Fibroblast of villous mesenchyme (primary cell): ENCODE data around the gene FAM110D. TPM values are rescaled to one million over a fixed set of nuclear protein-coding genes. Genes with fewer than 3 reads are reported as not detected.

Source experiments
- DNase-seq: peaks from one replicate; pipeline ENCODE4 v3.0.0-alpha.2; 2010; ENCODE audit warnings: low read depth
- H3K4me3 ChIP-seq: 2 replicates; pipeline ENCODE4 v1.5.1; 2011; ENCODE audit warnings: low read depth, mild to moderate bottlenecking, low read length
- CTCF ChIP-seq: IDR thresholded peaks from 2 replicates; pipeline ENCODE4 v1.5.1; 2012; ENCODE audit warnings: low read depth, mild to moderate bottlenecking, low read length; ENCODE audit not compliant: insufficient read depth
- total RNA-seq: library from RNA; depleted of rRNA; stranded (reverse); fragments of >200 nt; gene quantifications from 2 replicates; pipeline ENCODE4 v1.2.3, GENCODE V29; 2012

The FAM110D gene
- total RNA-seq, 1 donor: under 0.01 TPM

DNA sequence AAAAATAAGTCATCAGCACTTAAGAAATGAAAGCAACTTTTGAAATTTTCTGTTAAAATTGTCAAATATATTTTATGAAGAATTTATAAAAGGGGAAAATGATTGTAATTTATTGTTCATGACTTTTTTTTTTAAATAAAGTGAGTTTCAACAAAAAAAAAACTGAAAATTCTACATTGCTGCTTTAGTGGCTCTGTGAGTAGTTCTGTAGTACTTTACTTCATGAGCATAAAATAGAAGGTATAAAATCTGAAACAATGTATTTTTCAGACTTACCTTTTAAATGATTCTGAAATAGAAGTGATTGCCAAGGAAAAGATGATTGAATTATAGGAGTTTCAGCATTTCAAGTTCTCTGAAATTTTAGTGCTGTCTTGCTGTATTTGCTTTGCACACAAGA is 33.5 kb upstream of the FAM110D start:
- H3K4me3 ChIP-seq: no peak overlapping the region
- TF ChIP-seq CTCF: no peak
- DNase-seq: no peak

DNA sequence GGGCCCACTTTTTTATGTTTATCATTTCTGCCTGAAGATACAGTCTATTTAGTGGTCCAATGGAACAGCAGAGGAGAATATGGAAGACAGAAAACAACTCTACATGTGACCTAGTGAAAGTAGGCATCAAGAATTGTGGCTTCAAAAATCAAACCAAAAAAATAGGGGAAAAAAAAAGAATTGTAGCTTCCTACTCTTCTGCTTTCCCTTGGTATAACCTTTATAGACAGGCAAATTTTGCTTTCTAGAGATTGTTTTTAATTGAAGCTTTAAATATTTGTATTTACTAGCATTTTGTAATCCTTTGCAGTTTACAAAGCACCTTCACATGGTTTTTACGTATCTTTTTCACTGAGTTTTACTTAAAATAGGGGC is 32.9 kb upstream of the FAM110D start:
- TF ChIP-seq CTCF: no peak
- no peak overlapping the region for H3K4me3 ChIP-seq
- DNase-seq: no peak

- H3K4me3 ChIP-seq: no peak overlapping the region
- peak; percentile 51 for DNase-seq
- no peak for TF ChIP-seq CTCF
Observed at GRCh38 chr1:26126321-26127084, 32.4 kb upstream of the FAM110D start.

DNA sequence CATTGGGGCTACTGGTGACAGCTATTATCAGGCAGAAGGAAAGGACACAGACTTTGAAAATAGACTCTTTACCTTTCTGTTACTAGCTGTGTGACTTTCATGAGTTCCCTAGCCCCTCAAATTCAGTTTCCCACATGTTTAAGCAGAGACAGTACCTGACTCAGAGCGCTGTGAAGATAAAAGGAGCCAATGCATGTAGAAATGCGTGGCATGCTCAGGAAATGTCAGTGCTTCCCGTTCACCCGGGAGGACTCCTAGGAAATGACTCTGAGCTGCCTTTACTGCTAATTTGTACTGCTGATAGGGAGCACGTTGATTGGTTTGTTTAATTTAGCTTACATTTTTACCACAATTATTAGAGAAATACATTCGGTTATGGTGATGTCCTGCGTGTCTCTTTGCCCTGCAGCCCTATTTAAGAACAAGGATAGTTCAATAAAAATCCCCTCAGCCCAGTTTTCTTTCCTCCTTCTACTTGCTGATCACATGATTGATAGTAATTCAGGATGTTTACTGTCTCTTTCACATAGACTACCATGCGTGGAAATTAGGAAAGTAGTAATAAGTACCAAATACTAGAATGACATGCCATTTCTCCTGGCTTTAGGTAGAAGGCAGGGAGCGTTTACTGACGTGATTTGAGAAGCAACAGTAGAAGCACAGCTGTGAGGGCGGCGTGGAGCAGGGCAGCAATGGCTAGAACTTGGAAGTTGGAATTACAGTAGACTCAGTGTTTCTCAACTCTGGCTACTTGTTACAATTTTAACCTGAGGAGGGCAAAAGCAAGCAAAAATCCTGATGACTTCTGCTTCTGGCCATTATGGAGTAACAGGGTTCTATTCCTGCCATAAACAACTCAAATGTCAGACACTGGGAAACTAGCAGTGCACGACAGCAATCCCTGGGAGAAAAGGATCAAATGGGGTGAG is 31.4 kb upstream of the FAM110D start:
- no peak for TF ChIP-seq CTCF
- no peak overlapping the region for H3K4me3 ChIP-seq
- DNase-seq: no peak

DNA sequence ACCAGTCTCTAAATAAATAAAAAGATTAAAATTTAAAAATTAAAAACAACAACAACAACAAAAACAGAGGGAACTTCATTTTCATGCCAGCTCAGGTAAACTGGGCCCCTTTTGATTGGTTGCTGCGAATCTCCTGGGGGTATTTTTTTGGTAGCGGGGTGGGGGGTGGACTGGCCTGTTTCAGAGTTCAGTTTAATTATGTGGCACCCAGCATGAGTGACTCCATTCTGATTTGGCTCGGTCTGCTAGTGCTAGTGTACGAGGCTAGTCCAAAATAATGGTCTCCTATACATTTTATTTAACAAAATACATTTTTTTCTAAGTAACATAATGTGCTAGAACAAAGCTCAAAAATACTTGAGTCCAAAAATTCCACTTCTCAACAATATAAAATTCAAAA is 29.1 kb upstream of the FAM110D start:
- H3K4me3 ChIP-seq: no peak overlapping the region
- no peak for DNase-seq
- TF ChIP-seq CTCF: no peak

DNA sequence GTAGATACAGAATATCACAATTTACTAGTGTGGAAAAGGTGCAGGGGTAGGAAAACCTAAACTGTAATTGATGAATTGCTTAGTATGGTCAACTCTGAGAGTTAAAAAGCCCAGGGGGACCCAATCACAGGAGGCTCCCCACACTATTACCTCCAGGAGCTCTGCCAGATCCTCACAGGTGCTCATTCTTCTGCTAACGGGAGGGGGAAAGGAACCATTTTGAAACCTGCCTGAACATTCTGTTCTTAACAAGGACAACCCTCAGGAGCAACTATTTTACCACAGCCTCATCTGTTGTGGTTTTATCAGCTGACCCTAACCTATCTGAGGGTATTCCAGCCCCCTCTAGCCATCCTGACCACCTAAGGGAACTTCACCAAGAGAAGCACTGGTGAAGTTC is 28.2 kb upstream of the FAM110D start:
- H3K4me3 ChIP-seq: no peak overlapping the region
- DNase-seq: no peak
- no peak for TF ChIP-seq CTCF
